ENCODE results near the gene MRPL21.
"Not testable (repeated sequence)": the region's sequence is repeated elsewhere in the genome, so short reads cannot be mapped to it uniquely, and the experiment has no call there.

The MRPL21 gene

DNA sequence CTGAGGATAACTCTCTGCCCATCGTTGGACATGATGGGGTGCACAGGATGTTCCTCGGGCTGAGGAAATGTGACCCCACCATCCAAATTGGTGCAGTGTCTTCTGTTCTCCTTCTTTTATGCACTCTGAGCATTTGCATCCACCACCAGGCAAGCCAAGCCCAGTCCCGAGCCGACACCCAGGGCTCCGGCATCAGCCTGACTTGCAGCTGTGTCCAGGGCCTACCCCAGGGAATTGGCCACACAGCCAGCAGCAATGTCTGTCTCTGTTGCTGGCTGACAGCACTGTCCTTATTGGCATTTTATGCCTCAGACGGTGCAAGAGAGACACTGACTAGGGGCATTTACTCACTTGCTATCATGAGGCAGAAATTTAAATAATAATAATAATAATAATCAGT, 36.6 kb downstream of the MRPL21 start:
- no peak for DNase-seq (ENCODE audit: low spot score)

DNA sequence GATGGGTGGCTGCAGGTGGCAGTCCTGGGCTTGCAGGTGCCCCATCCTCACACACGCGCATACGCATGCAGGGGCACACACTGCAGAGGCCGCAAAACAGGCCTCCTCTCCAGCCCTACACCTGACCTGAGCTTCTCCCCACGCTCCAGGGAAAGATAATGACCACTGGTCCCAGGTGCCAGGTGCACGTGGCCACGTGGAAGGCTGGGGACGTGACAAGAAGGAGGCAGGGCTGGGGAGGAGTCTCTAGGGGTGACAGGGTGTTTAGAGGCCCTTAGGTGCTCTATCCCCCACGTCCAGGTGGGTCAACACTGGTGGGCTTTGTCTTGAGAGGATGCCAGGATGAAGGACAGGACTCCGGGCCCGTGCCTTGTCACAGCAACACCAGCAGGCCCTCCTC, 38.4 kb downstream of the MRPL21 start:
- DNase-seq (ENCODE audit: low spot score), result no peak

DNA sequence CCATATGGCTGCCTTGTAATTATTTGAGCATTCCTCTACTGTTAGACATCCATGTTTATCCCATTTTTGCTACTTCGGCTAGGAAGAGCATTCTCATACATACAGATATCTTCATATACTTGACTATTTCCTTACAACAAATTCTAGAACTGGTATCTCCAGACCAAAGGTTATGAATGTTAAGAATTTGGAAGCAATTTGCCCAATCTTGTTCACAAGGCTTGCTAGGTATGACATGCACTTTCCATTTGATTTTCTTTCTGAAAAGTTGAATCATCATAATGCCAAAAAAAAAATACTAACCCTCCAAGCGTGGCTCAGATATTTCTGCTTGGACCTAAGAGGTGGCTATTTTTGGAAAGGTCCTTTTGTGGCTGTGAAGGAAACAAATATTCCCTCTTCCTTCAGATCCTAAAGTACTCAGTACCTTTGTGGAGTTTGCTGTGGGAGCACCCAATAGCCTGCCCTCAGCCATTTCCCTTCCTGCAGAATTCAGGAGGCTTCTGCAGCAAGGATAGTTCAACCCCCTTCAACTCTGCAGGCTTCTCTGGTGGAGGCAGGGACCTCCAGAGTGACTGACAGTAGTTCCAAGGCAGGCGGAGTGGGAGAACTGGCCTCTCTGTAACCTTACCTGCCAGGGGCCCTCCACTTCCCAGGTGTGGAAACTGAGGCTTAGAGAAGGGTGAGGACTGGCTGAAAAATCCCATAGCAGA, 39.9 kb downstream of the MRPL21 start:
- no peak for DNase-seq (ENCODE audit: low spot score)

DNA sequence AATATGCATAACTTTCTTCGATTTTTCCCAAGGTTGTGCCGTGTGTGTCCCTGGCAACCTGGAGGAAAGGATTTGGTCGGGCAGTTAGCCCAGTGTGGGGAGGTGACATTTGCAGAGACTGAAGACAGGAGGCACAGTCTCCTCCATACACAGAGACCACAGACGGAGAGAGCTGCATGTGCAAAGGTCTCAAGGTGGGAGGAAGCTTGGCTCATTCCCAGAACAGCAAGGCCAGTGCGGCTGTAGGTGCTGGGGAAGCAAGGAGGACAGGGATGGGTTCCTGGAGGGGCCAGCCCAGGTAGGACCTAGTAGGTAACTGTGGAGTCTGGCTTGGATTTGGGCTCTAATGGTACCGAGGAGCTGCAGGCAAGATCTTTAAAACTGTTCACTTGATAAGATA, 41.2 kb downstream of the MRPL21 start:
- DNase-seq (ENCODE audit: low spot score), result no peak

DNA sequence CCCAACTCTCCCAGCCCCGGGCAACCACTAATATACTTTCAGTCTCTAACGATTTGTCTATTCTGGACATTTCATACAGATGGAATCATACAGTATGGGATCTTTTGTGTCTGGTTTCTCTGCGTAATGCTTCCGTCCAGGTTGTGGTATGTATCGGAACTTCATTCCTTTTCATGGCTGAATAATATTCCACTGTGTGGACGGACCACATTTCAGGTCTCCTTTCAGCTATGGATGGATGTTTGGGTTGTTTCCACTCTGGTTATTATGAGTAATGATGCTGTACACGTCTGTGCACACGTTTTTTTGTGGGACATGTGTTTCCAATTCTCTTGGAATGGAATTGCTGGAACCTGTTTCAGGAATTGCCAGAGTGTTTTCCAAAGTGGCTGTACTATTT, 44.5 kb downstream of the MRPL21 start:
- no peak for DNase-seq (ENCODE audit: low spot score)

- DNase-seq (ENCODE audit: low spot score), result no peak
Observed at GRCh38 chr11:68857037-68857586, 46.5 kb downstream of the MRPL21 start.

DNA sequence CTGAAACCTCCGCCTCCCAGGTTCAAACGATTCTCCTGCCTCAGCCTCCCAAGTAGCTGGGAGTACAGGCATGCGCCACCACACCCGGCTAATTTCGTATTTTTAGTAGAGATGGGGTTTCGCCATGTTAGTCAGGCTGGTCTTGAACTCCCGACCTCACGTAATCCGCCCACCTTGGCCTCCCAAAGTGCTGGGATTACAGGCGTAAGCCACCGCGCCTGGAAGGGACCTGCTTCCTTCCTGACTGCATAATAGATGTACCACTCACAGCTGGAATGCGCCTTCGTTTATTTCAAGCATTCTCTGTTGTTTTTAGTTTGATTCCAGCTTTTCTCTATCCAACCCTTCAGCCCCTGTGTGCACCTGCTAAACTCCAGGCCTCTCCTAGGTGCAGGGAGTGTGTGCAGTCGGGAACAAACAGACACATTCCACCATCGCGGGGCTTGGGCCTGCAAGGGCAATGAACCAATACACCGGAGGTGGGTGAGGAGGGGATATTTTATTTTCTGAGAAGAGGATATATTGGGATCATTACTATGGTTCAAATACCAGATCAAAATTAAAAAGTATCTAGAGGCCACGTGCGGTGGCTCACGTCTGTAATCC, 47.1 kb downstream of the MRPL21 start:
- not testable (repeated sequence) for DNase-seq (ENCODE audit: low spot score)

DNA sequence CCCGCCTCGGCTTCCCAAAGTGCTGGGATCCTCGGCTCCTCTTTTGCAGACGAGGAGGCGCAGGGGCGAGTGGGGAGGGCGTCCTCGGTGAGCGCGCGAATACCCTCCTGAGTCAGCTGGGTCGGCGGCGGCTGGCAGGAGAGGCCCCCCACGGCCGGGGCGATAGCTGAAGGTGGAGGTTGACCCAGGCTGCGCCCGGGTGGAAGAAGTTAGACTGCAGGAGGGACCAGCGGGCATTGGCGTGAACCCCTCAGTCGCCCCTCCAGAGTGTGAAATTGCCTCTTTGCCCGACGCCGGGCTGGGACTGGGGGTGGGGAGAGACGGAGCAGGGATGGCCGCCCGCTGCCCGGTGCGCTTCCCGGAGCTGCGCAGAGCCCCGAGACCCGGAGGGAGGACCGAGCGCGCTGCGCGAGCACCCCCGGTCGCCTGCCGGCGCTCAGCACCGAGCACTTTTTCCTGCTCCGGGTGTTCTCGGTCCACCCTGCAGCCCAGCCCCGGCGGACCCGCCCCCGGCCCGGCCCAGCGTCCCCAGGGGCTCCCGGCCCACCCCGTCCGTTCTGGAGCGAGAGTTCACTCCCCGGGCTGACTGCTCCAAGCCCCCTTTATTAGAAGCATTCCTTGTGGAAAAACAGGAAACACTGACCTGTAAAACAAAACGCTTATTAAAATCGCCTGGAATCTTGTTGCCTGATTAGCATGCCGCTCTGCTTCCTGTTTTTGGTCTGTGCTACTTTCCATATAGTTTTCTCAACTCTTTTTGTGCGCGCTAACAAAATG, 48.2 kb downstream of the MRPL21 start:
- peak; percentile 78 for DNase-seq (ENCODE audit: low spot score)

DNA sequence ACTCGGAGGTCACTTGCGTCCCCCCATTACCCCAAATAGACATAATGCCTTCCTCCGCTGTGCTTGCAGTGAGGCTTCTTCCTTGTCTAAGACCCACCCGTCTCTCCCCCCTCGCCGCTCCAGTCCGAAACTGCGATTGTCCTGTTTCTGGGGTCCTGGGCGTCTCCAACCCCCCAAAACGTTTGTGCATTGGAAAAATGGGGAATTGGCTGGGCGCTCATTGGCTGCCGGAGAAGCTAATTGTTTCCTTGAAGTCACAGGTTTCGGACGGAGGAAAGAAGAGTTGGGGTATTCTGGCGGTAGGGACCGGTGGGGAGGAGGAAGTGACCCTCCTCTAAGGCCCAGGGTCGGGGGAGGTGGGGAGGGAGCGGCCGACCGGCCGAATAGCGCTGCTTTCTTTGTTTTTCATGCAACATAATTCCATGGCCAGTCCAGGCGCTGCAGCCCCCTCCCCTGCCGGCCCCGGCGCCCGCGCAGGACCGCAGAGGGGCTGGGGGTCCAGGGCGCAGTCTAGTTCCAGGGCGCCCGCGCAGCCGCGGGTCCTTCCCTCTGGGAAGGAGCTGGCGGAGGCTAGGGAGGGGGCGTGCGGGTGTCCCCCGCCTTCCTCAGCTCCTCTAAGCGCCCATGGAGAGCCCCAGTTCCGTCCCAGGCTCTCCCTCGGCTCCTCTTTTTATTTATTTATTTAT, 49.2 kb downstream of the MRPL21 start:
- DNase-seq (ENCODE audit: low spot score), result no peak

GRCh38 chr11:68852628-68853027, 51.0 kb downstream of the MRPL21 start:
- DNase-seq (ENCODE audit: low spot score), result no peak

DNA sequence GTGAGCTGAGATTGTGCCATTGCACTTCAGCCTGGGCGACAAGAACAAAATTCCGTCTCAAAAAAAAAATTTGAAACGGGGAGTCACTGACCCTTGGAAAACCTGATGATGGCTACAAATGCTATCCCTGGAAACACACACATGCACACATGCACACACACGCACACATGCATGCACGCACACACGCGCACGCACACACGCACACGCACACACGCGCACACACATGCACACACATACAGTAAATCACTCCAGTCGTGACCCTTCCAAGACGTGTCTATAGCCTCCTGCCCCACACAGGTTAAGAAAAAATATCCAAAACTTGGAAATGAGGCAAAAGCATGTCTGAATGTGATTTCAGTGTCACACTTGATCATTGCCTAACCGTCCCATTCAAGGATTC, 55.2 kb downstream of the MRPL21 start:
- DNase-seq (ENCODE audit: low spot score), result no peak

- no peak for DNase-seq (ENCODE audit: low spot score)
Observed at GRCh38 chr11:68847395-68847794, 56.2 kb downstream of the MRPL21 start.

DNA sequence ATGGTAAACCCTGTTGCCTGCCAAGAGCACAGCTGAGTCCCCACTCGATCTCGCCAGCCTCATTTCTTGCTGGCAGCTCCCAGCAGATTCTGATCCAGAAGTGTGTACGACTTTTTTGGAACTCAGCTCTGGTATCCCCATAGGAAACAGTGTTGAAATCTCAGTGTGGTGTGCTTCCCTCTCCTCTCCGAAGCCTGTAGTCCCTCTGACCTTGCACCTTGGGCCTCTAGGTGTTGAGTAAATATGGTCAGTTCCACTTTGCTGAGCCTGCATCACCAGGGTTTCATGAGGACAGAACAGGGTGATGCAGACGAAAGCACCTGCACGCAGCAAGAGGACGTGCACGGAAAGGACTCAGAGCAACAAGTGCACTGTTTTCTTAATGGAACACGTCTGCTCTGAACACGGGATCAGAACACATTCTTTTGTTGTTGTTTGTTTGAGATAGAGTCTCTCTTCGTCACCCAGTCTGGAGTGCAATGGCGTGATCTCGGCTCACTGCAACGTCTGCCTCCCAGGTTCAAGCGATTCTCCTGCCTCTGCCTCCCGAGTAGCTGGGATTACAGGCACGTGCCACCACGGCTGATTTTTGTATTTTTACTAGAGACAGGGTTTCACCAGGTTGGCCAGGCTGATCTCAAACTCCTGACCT, 58.2 kb downstream of the MRPL21 start:
- DNase-seq (ENCODE audit: low spot score), result no peak

DNA sequence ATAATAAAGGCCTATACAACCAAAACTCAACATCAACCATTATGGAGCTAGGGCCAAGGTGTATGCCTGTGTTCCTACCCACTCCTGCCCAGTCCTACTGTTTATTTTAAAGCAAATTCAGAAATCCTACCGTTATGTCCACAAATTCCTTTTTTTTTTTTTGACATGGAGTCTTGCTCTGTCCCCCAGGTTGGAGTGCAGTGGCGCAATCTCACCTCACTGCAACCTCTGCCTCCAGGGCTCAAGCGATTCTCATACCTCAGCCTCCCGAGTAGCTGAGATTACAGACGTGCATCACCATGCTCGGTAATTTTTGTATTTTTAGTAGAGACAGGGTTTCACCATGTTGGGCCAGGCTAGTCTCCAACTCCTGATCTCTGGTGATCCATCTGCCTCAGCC, 58.8 kb downstream of the MRPL21 start:
- DNase-seq (ENCODE audit: low spot score), result no peak

GRCh38 chr11:68844376-68844775, 59.3 kb downstream of the MRPL21 start:
- no peak for DNase-seq (ENCODE audit: low spot score)

DNA sequence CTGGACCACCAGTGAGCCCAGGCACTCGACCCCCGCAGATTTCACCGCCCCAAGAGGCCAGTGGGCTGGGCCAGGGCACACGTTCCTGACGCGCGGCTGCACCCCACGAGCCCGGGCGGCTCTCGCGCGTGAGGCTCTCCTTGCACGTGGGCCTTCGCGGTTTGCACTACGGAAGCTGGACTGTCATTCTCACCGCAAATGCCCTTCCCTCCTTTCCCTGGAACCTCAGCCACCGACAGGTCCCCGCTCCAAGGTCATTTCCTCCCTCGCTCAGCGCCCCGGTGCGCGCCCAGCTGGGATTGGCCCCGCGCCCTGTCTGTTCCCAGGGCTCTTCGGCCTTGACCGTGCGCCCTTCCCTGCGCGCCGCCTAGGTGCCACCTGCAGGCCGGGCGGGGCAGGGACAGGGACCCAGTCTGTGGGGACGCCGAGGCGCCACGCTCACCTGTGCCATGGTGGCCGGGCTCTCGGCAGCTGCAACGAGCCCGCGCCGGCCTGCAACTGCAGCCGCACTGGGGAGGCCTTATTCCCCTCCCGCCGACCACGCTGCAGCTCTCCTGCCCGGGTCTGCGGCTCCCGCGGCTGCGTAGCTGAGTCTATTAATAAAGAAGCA, 59.8 kb downstream of the MRPL21 start:
- peak; percentile 62 for DNase-seq (ENCODE audit: low spot score)

DNA sequence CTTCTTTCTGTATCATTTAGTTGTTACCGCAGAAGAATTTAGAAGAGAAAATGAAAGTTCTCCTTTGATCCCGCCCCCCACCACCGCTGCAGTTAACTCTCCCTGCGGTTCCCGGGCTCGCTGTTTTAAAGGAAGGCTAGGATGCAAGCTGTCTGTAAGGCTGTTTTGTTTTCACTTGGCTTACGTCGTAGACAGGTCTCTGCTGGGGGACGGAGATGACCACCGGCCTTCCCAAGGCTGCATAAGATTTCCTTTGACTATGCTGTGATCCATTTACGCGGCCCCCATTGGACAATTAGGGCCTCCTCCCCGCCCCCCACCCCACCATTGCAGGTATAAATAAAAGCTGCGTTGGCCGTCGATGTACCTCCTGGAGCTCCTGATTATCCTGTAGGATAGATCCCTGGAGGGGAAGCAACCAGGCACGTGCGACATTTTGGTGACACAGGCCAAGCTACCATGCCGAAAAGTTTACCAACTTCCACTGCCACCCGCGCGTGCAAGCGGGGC, 60.5 kb downstream of the MRPL21 start:
- peak; percentile 71 for DNase-seq (ENCODE audit: low spot score)

DNA sequence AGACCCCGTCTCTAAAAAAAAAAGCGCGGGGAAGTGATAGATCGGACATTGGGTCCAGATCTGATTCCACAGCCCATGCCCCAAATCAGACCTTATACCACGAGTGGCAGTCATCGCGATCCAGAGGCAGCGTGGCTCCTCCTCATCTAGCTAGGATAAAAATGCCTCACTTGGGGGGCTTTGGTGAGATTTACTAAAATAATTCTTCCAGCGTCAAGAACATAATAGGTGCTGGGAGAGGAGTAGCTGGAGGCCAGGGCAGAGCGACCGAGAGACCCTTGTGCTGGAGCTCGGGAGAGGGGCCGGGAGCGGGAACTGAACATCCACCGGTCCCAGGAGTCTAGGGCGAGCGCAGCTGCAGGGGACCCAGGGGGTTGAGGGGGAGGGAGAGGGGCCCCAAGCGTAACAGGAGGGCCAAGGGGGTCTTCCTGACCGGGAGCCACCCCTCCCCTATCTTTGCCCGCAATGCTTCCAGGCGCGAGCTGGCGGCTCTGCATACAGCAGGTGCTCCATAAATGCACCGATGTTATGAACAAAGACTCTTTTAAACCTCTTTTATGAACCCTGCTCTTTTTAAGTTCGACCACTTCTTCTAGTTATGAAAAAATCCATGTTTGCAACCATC, 61.1 kb downstream of the MRPL21 start:
- no peak for DNase-seq (ENCODE audit: low spot score)

DNA sequence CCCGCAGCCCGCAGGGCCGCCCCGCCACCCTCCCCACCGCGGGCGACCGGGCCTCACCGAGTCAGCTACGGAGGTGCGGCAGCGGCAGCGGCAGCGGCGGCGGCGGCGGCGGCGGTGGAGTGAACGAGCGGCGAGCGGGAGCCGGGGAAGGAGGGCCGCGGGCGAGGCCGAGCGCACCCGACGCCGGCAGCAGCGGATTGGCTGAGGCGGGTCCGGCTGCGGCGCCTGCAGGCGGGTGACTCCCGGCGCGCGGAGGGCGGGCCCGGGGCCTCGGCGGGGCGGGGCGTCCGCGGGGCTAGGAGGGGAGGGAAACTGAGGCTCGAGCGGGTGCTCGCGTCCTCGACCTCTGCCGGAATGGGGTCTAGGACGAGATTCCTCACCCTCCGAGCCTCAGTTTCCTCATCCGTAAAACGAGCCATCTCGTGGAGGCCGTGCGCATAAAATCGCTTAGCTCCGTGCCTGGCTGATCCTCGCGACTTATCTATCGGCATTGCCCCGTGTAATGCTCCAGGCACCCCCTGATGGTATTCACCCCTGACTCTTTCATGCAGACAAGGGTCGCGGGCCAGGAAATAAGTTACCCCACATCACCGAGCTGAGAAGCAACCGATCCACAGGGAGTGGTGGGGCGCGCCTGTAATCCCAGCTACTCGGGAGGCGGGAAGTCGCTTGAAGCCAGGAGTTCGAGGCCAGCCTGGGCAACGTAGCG, 61.8 kb downstream of the MRPL21 start, which contains the start of gene CPT1A:
Gene CPT1A (minus strand): TSS at position 199 of the 709 bp plus-strand sequence. CDS start 26,442 bp downstream, outside the sequence.
- DNase-seq (ENCODE audit: low spot score), result peak; percentile 92
